Measurements from ENCODE around the gene RAB28.

GRCh38 chr4:13445841-13446790 is 38.0 kb downstream of the RAB28 start:
- TF ChIP-seq, protein P1, sequence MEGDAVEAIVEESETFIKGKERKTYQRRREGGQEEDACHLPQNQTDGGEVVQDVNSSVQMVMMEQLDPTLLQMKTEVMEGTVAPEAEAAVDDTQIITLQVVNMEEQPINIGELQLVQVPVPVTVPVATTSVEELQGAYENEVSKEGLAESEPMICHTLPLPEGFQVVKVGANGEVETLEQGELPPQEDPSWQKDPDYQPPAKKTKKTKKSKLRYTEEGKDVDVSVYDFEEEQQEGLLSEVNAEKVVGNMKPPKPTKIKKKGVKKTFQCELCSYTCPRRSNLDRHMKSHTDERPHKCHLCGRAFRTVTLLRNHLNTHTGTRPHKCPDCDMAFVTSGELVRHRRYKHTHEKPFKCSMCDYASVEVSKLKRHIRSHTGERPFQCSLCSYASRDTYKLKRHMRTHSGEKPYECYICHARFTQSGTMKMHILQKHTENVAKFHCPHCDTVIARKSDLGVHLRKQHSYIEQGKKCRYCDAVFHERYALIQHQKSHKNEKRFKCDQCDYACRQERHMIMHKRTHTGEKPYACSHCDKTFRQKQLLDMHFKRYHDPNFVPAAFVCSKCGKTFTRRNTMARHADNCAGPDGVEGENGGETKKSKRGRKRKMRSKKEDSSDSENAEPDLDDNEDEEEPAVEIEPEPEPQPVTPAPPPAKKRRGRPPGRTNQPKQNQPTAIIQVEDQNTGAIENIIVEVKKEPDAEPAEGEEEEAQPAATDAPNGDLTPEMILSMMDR (IDR thresholded peaks at IDR 0.05 in 4 of 5, conservative IDR thresholded peaks at IDR 0.05 in 1 of 5), result no peak
- no peak for TF ChIP-seq POLR2A (IDR thresholded peaks at IDR 0.05)

All from gastrocnemius medialis (tissue), 4 donors.